HepG2 (cell line): ENCODE data around the gene SYNGAP1. TPM values are rescaled to one million over a fixed set of nuclear protein-coding genes. Genes with fewer than 3 reads are reported as not detected.

Source experiments
- ATAC-seq: fragments of 200-7000 bp; cut with Tn5 transposase; 3 replicates; pipeline ENCODE4 v1.9.1; 2020; ENCODE audit warnings: mild to moderate bottlenecking, moderate library complexity
- BruUV-seq: library from RNA; stranded (reverse); fragments of 400-500 nt; replicated peaks from 2 replicates; lab custom pipeline; 2021; lab: Mats Ljungman, UMichigan
- CTCF ChIA-PET: fragments of 300-600 bp; formaldehyde crosslinking; extraction: SDS; loops from one replicate; lab custom pipeline; 2021; ENCODE audit warnings: low total read pairs, inconsistent platforms, low intra/inter-chr PET ratio; lab: Yijun Ruan, JAX
- POLR2A ChIA-PET: fragments of 350-600 bp; sonication (Branson Sonifier 250); formaldehyde crosslinking; loops from one replicate; lab custom pipeline; 2020; ENCODE audit warnings: antibody characterized with exemption, inconsistent platforms; lab: Yijun Ruan, JAX
- DNase-seq: peaks from one replicate; pipeline ENCODE4 v3.0.0-alpha.2; 2015; ENCODE audit warnings: low spot score
- FAIRE-seq: peaks from 3 replicates; lab custom pipeline; 2011; peaks lifted over from hg19 to GRCh38; lab: Jason Lieb, UNC
- H2AFZ ChIP-seq: one replicate; pipeline ENCODE4 v1.6.1; 2011; ENCODE audit warnings: low read length, inconsistent platforms
- H3K27ac ChIP-seq: fragments of 300-600 bp; 3 replicates; pipeline ENCODE4 v1.8.0; 2011; ENCODE audit warnings: mixed run types, mild to moderate bottlenecking, mixed read lengths, low read length, inconsistent platforms; ENCODE audit not compliant: insufficient read depth; ENCODE audit errors: extremely low read length
- H3K27me3 ChIP-seq, 2 experiments: fragments of 200-600 bp in 1 of 2; 2 replicates in 1 of 2; 3 replicates in 1 of 2; pipeline versions ENCODE4 v1.6.0 to v1.8.0; 2011; ENCODE audit warnings: low read length in 2 of 2, mild to moderate bottlenecking in 2 of 2, moderate library complexity in 2 of 2, inconsistent platforms in 1 of 2; ENCODE audit not compliant: insufficient read depth in 2 of 2, control insufficient read depth in 1 of 2
- H3K36me3 ChIP-seq, 2 experiments: fragments of 200-600 bp in 1 of 2; replicated peaks in 1 of 2; 2 replicates in 1 of 2; 3 replicates in 1 of 2; pipeline versions ENCODE4 v1.5.1 to v1.8.0; 2011; ENCODE audit warnings: low read length in 2 of 2, inconsistent platforms in 1 of 2; ENCODE audit not compliant: insufficient read depth in 2 of 2, control insufficient read depth in 1 of 2
- H3K4me1 ChIP-seq: 2 replicates; pipeline ENCODE4 v1.5.1; 2012; ENCODE audit warnings: low read length, inconsistent platforms; ENCODE audit not compliant: insufficient read depth
- H3K4me2 ChIP-seq: 2 replicates; pipeline ENCODE4 v1.6.0; 2011; ENCODE audit warnings: low read depth, low read length, inconsistent platforms
- H3K4me3 ChIP-seq, 3 experiments: fragments of 200-600 bp in 1 of 3; sonication (generic), shearing (Covaris generic) in 1 of 3; replicated peaks in 1 of 3; 2 replicates each; pipeline ENCODE4 v1.5.1; 2011 to 2016; ENCODE audit warnings: low read length in 3 of 3, inconsistent platforms in 2 of 3, low read depth in 2 of 3, mild to moderate bottlenecking in 2 of 3, control low read depth in 1 of 3, mixed read lengths in 1 of 3; ENCODE audit not compliant: insufficient read depth in 1 of 3
- H3K79me2 ChIP-seq: one replicate; pipeline ENCODE4 v1.6.1; 2011; ENCODE audit warnings: low read length, inconsistent platforms; ENCODE audit not compliant: insufficient read depth
- H3K9ac ChIP-seq: 2 replicates; pipeline ENCODE4 v1.6.0; 2011; ENCODE audit warnings: mild to moderate bottlenecking, low read depth, low read length, inconsistent platforms; ENCODE audit not compliant: insufficient read depth
- H3K9me3 ChIP-seq: 2 replicates; pipeline ENCODE4 v1.5.1; 2012; ENCODE audit warnings: mild to moderate bottlenecking, low read length
- H4K20me1 ChIP-seq: 2 replicates; pipeline ENCODE4 v1.6.0; 2011; ENCODE audit warnings: inconsistent platforms, mild to moderate bottlenecking, low read length, moderate library complexity; ENCODE audit not compliant: insufficient read depth
- ELF3 ChIP-seq: IDR thresholded peaks from 2 replicates; pipeline ENCODE4 v1.6.1; 2016; ENCODE audit warnings: missing genetic modification reagents, missing compliant biosample characterization
- FOXC1 ChIP-seq: sonication (generic); formaldehyde crosslinking; IDR thresholded peaks from 2 replicates; pipeline ENCODE4 v1.8.0; 2022; ENCODE audit warnings: mild to moderate bottlenecking, missing genetic modification reagents, borderline replicate concordance
- KDM5A ChIP-seq: fragments of 200-600 bp; sonication (generic); IDR thresholded peaks from 2 replicates; pipeline ENCODE4 v1.7.0; 2018; ENCODE audit warnings: antibody characterized with exemption, mild to moderate bottlenecking, low read length, borderline replicate concordance
- LBX2 ChIP-seq: sonication (generic); formaldehyde crosslinking; IDR thresholded peaks from 2 replicates; pipeline ENCODE4 v1.5.0; 2020; ENCODE audit warnings: missing genetic modification reagents, mild to moderate bottlenecking, borderline replicate concordance
- PHF5A ChIP-seq: IDR thresholded peaks from one replicate; pipeline ENCODE4 v1.6.1; 2018; ENCODE audit warnings: low read depth, missing genetic modification reagents; ENCODE audit not compliant: unreplicated experiment
- PLRG1 ChIP-seq: fragments of 450-650 bp; conservative IDR thresholded peaks from 2 replicates; pipeline ENCODE4 v1.6.1; 2016
- POGZ ChIP-seq: sonication (generic); formaldehyde crosslinking; IDR thresholded peaks from 2 replicates; pipeline ENCODE4 v1.4.0; 2020; ENCODE audit warnings: mild to moderate bottlenecking, missing genetic modification reagents
- SIX4 ChIP-seq: sonication (generic); formaldehyde crosslinking; IDR thresholded peaks from 2 replicates; pipeline ENCODE4 v1.4.0; 2020; ENCODE audit warnings: missing genetic modification reagents
- SRSF1 ChIP-seq: fragments of 200-400 bp; formaldehyde crosslinking; optimal IDR thresholded peaks from 2 replicates; pipeline ENCODE3; 2017; ENCODE audit warnings: mild to moderate bottlenecking, low read depth, low read length, moderate library complexity
- ZFP36L2 ChIP-seq: sonication (generic); formaldehyde crosslinking; IDR thresholded peaks from 2 replicates; pipeline ENCODE4 v1.4.0; 2020; ENCODE audit warnings: missing genetic modification reagents
- ZKSCAN8 ChIP-seq: IDR thresholded peaks from 2 replicates; pipeline ENCODE4 v1.6.1; 2016; ENCODE audit warnings: borderline replicate concordance, missing genetic modification reagents, missing compliant biosample characterization
- ZNF7 ChIP-seq: IDR thresholded peaks from 2 replicates; pipeline ENCODE4 v1.6.1; 2016; ENCODE audit warnings: missing biosample characterization, missing genetic modification reagents
- ZNF788 ChIP-seq: sonication (generic); formaldehyde crosslinking; IDR thresholded peaks from 2 replicates; pipeline ENCODE4 v1.5.0; 2020; ENCODE audit warnings: mild to moderate bottlenecking, missing genetic modification reagents, borderline replicate concordance
- WGBS: methylation state at CpG from one replicate; pipeline ENCODE4 v1.1.6; 2017; ENCODE audit warnings: low lambda C conversion rate; 5-methylcytosine and 5-hydroxymethylcytosine counted together
- in situ Hi-C: cut with HindIII; loops from 2 replicates; pipeline ENCODE4 v1.10.0; 2017; ENCODE audit warnings: low pct_unique_long_range_greater_than_20kb; ENCODE audit not compliant: extremely low pct_ligation_motif_present
- intact Hi-C: fragments of 100-400 bp; cut with micrococcal nuclease; formaldehyde crosslinking; loops from one replicate; pipeline ENCODE4 v1.10.0; 2022; ENCODE audit not compliant: unreplicated experiment
- polyA plus RNA-seq, 8 experiments: library from polyadenylated mRNA; depleted of rRNA in 3 of 8; stranded (reverse) in 7 of 8; unstranded in 1 of 8; fragments of >200 nt; fragmentation: Illumina TruSeq in 4 of 8; extraction: Trizol in 4 of 8; gene quantifications; 2 replicates each; pipeline versions ENCODE4 v1.2.1 to v1.2.3, GENCODE V29; 2011 to 2016; ENCODE audit warnings: low read depth in 4 of 8, missing spikeins in 1 of 8, mixed read lengths in 1 of 8; ENCODE audit not compliant: insufficient read depth in 1 of 8
- total RNA-seq, 5 experiments: library from RNA; depleted of rRNA; stranded (reverse); fragments of >200 nt; fragmentation: Illumina TruSeq; extraction: Trizol; gene quantifications; 2 replicates each; pipeline ENCODE4 v1.2.3, GENCODE V29; 2016; ENCODE audit warnings: low read depth in 1 of 5

Gene SYNGAP1
- total and polyA plus RNA-seq, 2 of the 13 experiments (the other 11 are each of a cell fraction or from before 2014, with no cell fraction given): 0.75 to 1.1 TPM

GRCh38 chr6:33469661-33470060 is 49.8 kb downstream of the SYNGAP1 start:
- Histone ChIP-seq H3K27ac (no peak overlapping the region), H3K4me3 (no peak overlapping the region), H3K79me2 (no peaks in the 10 kb centered on the region), H3K36me3 (no peaks in the 10 kb centered on the region), H3K9me3 (no peaks in the 10 kb centered on the region), H2AFZ (no peak overlapping the region), H3K4me1 (peaks cover 12% of the 10 kb centered on the region), H4K20me1 (no peaks in the 10 kb centered on the region), H3K4me2 (no peak overlapping the region), H3K27me3 (peaks cover 1 to 7% of the 10 kb centered on the region in 2 experiments; a peak in 2 of 5 replicates), H3K9ac (no peak overlapping the region)
- whole genome bisulfite sequencing: 30% methylated on average over 3 of the region's 3 CpGs
- no peak for FAIRE-seq
- intact Hi-C loops (no loop called here), in situ Hi-C loops (no loop called here)
- CTCF ChIA-PET: no interaction called here
- ATAC-seq: no peak
- no peak for DNase-seq
- POLR2A ChIA-PET: no interaction called here
- TF ChIP-seq KDM5A (no peak), SRSF1 (no peak), ZKSCAN8 (CRISPR knock-in tag) (no peak), ELF3 (CRISPR knock-in tag) (no peak), ZNF788 (CRISPR knock-in tag) (no peak)
- no TSS peak for BruUV-seq

GRCh38 chr6:33477864-33478263 is 58.0 kb downstream of the SYNGAP1 start:
- 28% methylated on average over 3 of the region's 3 CpGs for WGBS
- DNase-seq (no peak), FAIRE-seq (no peak), ATAC-seq (no peak)
- no peak overlapping the region for H3K9ac ChIP-seq
- ChIA-PET POLR2A (no interaction called here), CTCF (no interaction called here)
- in situ Hi-C loops (no loop called here), intact Hi-C loops (no loop called here)
- H3K27me3 ChIP-seq: peaks cover 0 to 7% of the 10 kb centered on the region in 2 experiments; a peak in 3 of 5 replicates
- no peaks in the 10 kb centered on the region for H3K79me2 ChIP-seq
- no peak overlapping the region for H3K4me2 ChIP-seq
- H3K27ac ChIP-seq: no peak overlapping the region
- no peaks in the 10 kb centered on the region for H3K4me1 ChIP-seq
- H3K36me3 ChIP-seq: no peaks in the 10 kb centered on the region
- BruUV-seq: no TSS peak
- H4K20me1 ChIP-seq: no peaks in the 10 kb centered on the region
- no peak overlapping the region for H2AFZ ChIP-seq
- TF ChIP-seq PLRG1: no peak
- no peak for TF ChIP-seq SIX4 (CRISPR knock-in tag)
- no peak for TF ChIP-seq ZFP36L2
- TF ChIP-seq ZNF7 (CRISPR knock-in tag): no peak
- TF ChIP-seq POGZ (CRISPR knock-in tag): no peak
- no peak for TF ChIP-seq FOXC1 (CRISPR knock-in tag)
- no peak for TF ChIP-seq PHF5A (CRISPR knock-in tag)
- no peak for TF ChIP-seq LBX2
- no peak overlapping the region for H3K4me3 ChIP-seq
- no peaks in the 10 kb centered on the region for H3K9me3 ChIP-seq
